ENCODE measurements around the gene ENPP6.

- TF ChIP-seq RAD21 (IDR thresholded peaks at IDR 0.05; ENCODE audit: low read depth) (no peak), CEBPB (IDR thresholded peaks at IDR 0.05) (no peak)
Observed at GRCh38 chr4:184157322-184157721, 60.4 kb downstream of the ENPP6 start.
